Activated T-cell treated with anti-CD3 and anti-CD28 coated beads, Interleukin-2, amount 50 U/mL, for 4 hours (primary cell): ENCODE measurements around the gene STC2. TPM values are rescaled to one million over a fixed set of nuclear protein-coding genes. Genes with fewer than 3 reads are reported as not detected.

Source experiments
- ATAC-seq, 2 donors: fragments of 200-7000 bp; cut with Tn5 transposase; one replicate each; pipeline ENCODE4 v1.10.0; 2021
- DNase-seq: peaks from one replicate; pipeline ENCODE4 v3.0.0-alpha.2; 2020
- H3K27me3 Mint-ChIP-seq: one replicate; pipeline ENCODE4 v1.8.0; 2021; ENCODE audit warnings: low read depth, mixed read lengths
- H3K36me3 Mint-ChIP-seq: one replicate; pipeline ENCODE4 v1.8.0; 2022; ENCODE audit warnings: mixed read lengths; ENCODE audit not compliant: insufficient read depth
- H3K4me1 Mint-ChIP-seq: one replicate; pipeline ENCODE4 v1.8.0; 2021; ENCODE audit warnings: low read depth, mixed read lengths
- H3K4me3 Mint-ChIP-seq: one replicate; pipeline ENCODE4 v1.8.0; 2021; ENCODE audit warnings: mild to moderate bottlenecking, moderate library complexity, mixed read lengths
- H3K9me3 Mint-ChIP-seq: one replicate; pipeline ENCODE4 v1.8.0; 2021; ENCODE audit warnings: mixed read lengths
- total RNA-seq, 3 donors: library from RNA; stranded (reverse); gene quantifications; one replicate each; pipeline ENCODE4 v1.2.1, GENCODE V29; 2021

STC2 gene
- total RNA-seq, 3 donors from 2014 or later = 3.2 to 7.1 (median 4.1) TPM

DNA sequence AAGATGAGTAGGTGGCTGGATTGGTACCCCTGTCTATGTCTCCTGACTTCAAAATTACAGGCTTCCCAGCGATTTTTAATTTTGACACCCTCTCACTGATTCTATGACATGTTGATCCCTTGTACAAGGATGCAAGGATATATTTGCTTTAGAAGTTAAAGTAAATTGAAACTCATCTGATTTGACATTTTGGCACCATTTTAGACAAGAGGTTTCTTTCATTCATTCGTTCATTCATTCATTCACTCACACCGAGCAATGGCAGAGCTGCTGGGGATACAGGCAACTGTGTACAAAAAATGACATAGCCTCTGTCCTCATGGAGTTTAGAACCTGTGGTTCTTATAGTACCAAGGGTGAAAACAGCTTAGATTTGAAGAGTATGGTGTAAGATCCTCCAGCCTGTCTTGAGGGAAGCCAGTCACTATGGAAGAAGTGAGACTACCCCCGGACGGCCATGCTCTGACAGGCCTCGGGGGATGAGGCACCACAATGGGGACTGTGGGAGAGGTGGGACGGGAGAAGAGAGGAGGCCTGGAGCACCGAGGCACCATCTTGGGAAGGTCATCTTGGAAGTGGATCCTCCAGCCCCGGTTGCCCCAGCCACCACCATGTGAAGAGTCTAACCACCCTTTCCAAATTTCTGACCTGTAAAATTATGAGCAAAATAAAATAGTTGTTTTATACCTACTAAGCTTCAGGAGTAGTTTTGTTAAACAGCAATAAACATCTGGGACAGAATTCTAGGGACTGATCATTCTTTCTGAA lies 16.2 kb downstream of the STC2 start:
- Mint-ChIP-seq H3K27me3 (peaks cover 56% of the 10 kb centered on the region), H3K4me1 (no peaks in the 10 kb centered on the region)
- no peak for ATAC-seq

GRCh38 chr5:173310861-173311785 lies 17.1 kb downstream of the STC2 start:
- no peak for DNase-seq
- Mint-ChIP-seq H3K4me1 (no peaks in the 10 kb centered on the region), H3K27me3 (peaks cover 58% of the 10 kb centered on the region), H3K9me3 (peaks cover 7% of the 10 kb centered on the region), H3K36me3 (no peaks in the 10 kb centered on the region), H3K4me3 (no peak overlapping the region)
- no peak for ATAC-seq

More for the DNA sequence above, 16.2 kb downstream of the STC2 start:
- no peaks in the 10 kb centered on the region for H3K36me3 Mint-ChIP-seq
- H3K4me3 Mint-ChIP-seq = no peak overlapping the region
- H3K9me3 Mint-ChIP-seq = peaks cover 7% of the 10 kb centered on the region
- no peak for DNase-seq

GRCh38 chr5:173310218-173310769 lies 17.9 kb downstream of the STC2 start:
- Mint-ChIP-seq H3K9me3 (peaks cover 7% of the 10 kb centered on the region), H3K4me3 (no peak overlapping the region), H3K4me1 (no peaks in the 10 kb centered on the region), H3K27me3 (peaks cover 51% of the 10 kb centered on the region), H3K36me3 (no peaks in the 10 kb centered on the region)
- ATAC-seq (no peak), DNase-seq (no peak)

GRCh38 chr5:173309731-173310130 lies 18.5 kb downstream of the STC2 start:
- ATAC-seq (no peak), DNase-seq (no peak)
- Mint-ChIP-seq H3K4me3 (no peak overlapping the region), H3K36me3 (no peaks in the 10 kb centered on the region), H3K4me1 (no peaks in the 10 kb centered on the region), H3K9me3 (peaks cover 7% of the 10 kb centered on the region), H3K27me3 (peaks cover 46% of the 10 kb centered on the region)

- no peak for DNase-seq
- Mint-ChIP-seq H3K4me3 (no peak overlapping the region), H3K36me3 (no peaks in the 10 kb centered on the region), H3K27me3 (peaks cover 38% of the 10 kb centered on the region), H3K9me3 (peaks cover 7% of the 10 kb centered on the region), H3K4me1 (no peaks in the 10 kb centered on the region)
- ATAC-seq = no peak
Observed at GRCh38 chr5:173308226-173308625, 20.0 kb downstream of the STC2 start.

- ATAC-seq = no peak
- no peak overlapping the region for H3K4me3 Mint-ChIP-seq
- DNase-seq = no peak
- peaks cover 7% of the 10 kb centered on the region for H3K9me3 Mint-ChIP-seq
- no peaks in the 10 kb centered on the region for H3K4me1 Mint-ChIP-seq
- no peaks in the 10 kb centered on the region for H3K36me3 Mint-ChIP-seq
- peaks cover 35% of the 10 kb centered on the region for H3K27me3 Mint-ChIP-seq
Observed at GRCh38 chr5:173307695-173308094, 20.5 kb downstream of the STC2 start.

GRCh38 chr5:173306695-173307094 lies 21.5 kb downstream of the STC2 start:
- no peak overlapping the region for H3K4me3 Mint-ChIP-seq
- H3K9me3 Mint-ChIP-seq = peaks cover 7% of the 10 kb centered on the region
- H3K4me1 Mint-ChIP-seq = no peaks in the 10 kb centered on the region
- peaks cover 34% of the 10 kb centered on the region for H3K27me3 Mint-ChIP-seq
- DNase-seq (no peak), ATAC-seq (no peak)
- no peaks in the 10 kb centered on the region for H3K36me3 Mint-ChIP-seq

DNA sequence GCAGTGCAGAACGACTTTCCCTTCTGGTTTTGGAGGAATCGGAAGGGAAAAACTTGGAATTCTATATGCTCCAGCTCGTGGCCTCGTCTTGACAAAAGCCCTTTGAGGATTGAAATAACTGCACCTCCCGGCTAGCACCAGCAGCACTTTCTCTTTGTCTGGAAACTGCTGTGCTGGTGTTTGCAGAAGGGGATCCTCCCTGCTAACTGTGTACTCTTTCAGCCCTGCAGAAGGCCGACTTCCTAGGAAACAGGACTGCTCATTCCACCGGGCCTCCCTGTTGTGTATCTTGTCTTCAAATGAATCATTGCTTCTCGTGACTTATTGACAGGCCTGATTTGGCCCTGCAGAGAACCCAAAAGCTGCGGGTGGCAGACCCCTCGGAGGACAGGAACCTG lies 23.6 kb downstream of the STC2 start:
- ATAC-seq (no peak), DNase-seq (no peak)
- H3K9me3 Mint-ChIP-seq = peaks cover 7% of the 10 kb centered on the region
- H3K4me3 Mint-ChIP-seq = no peak overlapping the region
- H3K4me1 Mint-ChIP-seq = no peaks in the 10 kb centered on the region
- peaks cover 27% of the 10 kb centered on the region for H3K27me3 Mint-ChIP-seq
- H3K36me3 Mint-ChIP-seq = no peaks in the 10 kb centered on the region

DNA sequence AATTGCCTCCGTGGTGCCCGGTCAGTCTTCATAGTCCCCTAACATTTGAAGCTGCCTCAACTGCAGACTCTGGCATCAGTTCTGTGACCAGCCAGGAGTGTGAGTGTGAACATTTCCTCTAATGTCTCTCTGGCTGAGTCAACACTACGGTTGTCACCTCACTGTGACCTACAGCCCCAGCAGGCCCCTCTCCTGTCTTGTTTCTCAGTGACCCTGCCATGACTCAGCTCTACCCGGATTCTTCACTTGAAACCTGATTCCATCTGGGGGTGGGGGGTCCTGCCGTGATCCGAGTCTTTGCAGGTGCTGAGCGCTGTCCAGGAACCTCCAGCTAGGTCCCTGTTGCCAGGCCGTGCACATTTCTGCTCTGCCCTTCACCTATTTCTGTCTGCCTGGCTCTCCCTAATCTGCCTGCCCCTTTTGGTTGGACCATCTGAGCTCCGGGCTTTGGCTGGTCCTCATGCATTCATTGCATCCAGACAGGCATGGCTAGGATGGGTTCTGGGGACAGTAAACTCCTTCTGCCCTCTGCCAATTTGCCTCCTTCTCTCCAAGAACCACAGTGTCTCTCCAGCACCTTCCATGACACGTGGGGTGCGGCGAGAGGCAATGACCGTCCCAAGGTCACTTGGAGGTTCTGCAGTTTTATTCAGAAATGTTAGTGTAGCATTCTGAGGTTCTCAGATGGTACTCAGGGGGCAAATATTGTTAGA lies 24.2 kb downstream of the STC2 start:
- Mint-ChIP-seq H3K36me3 (no peaks in the 10 kb centered on the region), H3K4me1 (no peaks in the 10 kb centered on the region), H3K9me3 (peaks cover 7% of the 10 kb centered on the region), H3K27me3 (peaks cover 30% of the 10 kb centered on the region), H3K4me3 (no peak overlapping the region)
- ATAC-seq = no peak
- no peak for DNase-seq

GRCh38 chr5:173302546-173303155 lies 25.6 kb downstream of the STC2 start:
- Mint-ChIP-seq H3K36me3 (no peaks in the 10 kb centered on the region), H3K4me1 (no peaks in the 10 kb centered on the region), H3K9me3 (peaks cover 1% of the 10 kb centered on the region), H3K27me3 (peaks cover 32% of the 10 kb centered on the region), H3K4me3 (no peak overlapping the region)
- no peak for ATAC-seq
- no peak for DNase-seq

GRCh38 chr5:173301695-173302545 lies 26.3 kb downstream of the STC2 start:
- H3K9me3 Mint-ChIP-seq = no peaks in the 10 kb centered on the region
- ATAC-seq (no peak), DNase-seq (no peak)
- peaks cover 31% of the 10 kb centered on the region for H3K27me3 Mint-ChIP-seq
- no peaks in the 10 kb centered on the region for H3K36me3 Mint-ChIP-seq
- no peak overlapping the region for H3K4me3 Mint-ChIP-seq
- no peaks in the 10 kb centered on the region for H3K4me1 Mint-ChIP-seq

DNA sequence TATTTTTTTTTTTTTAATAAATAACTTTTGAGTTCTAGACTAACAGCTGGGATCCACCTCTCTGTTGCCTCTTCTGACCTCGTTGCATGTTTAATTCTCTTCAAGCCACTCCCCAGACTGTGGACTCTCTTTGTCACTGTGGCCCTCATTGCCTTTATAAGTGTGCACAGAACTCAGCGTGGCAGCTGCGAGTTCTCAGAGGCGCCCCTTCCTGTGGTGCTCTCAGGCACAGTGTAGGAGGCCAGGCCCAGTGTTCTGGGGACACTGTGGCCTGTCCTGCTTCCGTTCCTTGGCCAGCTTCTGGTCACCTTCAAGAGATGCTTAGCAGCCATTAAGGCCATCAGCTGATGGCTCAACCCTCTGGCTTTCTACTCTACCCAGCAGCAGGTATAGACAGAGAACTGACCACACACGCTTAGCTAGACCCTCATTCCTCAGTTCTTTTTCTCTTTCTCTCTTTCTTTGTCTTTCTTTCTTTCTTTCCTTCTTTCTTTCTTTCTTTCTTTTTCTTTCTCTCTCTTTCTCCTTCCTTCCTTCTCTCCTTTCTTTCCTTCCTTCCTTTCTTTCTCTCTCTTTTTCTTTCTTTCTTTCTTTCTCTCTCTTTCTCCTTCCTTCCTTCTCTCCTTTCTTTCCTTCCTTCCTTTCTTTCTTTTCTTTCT lies 27.7 kb downstream of the STC2 start:
- H3K4me1 Mint-ChIP-seq = no peaks in the 10 kb centered on the region
- no peak for DNase-seq
- H3K27me3 Mint-ChIP-seq = peaks cover 24% of the 10 kb centered on the region
- H3K9me3 Mint-ChIP-seq = no peaks in the 10 kb centered on the region
- no peak overlapping the region for H3K4me3 Mint-ChIP-seq
- no peak for ATAC-seq
- no peaks in the 10 kb centered on the region for H3K36me3 Mint-ChIP-seq

GRCh38 chr5:173299820-173300219 lies 28.4 kb downstream of the STC2 start:
- Mint-ChIP-seq H3K9me3 (no peaks in the 10 kb centered on the region), H3K36me3 (no peaks in the 10 kb centered on the region), H3K4me1 (no peaks in the 10 kb centered on the region), H3K4me3 (no peak overlapping the region), H3K27me3 (peaks cover 28% of the 10 kb centered on the region)
- ATAC-seq (no peak), DNase-seq (no peak)
